ENCODE measurements around the gene LRRC25.

DNA sequence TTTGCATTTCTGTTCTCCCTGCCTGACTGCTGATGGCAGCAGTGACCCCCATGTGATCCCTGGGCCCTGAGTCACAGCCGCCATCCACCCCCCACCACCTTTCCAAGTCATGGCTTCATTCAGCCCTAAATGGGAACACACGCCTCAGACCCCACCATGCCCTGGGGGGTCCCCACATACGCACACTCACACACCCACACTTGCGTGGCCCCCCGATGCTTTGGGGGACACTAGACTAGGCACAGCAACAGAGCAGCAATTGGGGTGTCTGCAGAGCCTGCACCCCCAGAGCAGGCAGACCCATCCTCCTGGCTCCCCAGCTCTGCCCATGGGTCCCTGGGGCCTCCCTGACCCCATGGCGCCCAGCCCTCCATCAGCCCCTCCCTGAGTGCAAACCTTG, 46.0 kb upstream of the LRRC25 start:
- TF ChIP-seq, protein P1, sequence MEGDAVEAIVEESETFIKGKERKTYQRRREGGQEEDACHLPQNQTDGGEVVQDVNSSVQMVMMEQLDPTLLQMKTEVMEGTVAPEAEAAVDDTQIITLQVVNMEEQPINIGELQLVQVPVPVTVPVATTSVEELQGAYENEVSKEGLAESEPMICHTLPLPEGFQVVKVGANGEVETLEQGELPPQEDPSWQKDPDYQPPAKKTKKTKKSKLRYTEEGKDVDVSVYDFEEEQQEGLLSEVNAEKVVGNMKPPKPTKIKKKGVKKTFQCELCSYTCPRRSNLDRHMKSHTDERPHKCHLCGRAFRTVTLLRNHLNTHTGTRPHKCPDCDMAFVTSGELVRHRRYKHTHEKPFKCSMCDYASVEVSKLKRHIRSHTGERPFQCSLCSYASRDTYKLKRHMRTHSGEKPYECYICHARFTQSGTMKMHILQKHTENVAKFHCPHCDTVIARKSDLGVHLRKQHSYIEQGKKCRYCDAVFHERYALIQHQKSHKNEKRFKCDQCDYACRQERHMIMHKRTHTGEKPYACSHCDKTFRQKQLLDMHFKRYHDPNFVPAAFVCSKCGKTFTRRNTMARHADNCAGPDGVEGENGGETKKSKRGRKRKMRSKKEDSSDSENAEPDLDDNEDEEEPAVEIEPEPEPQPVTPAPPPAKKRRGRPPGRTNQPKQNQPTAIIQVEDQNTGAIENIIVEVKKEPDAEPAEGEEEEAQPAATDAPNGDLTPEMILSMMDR (IDR thresholded peaks at IDR 0.05): no peak
- no peak for TF ChIP-seq POLR2A (IDR thresholded peaks at IDR 0.05)

All from heart left ventricle (tissue), 13 donors.